Peyer's patch (tissue), 4 donors: ENCODE data around the gene RPL27A.

Experiments
- CTCF ChIP-seq, 6 experiments: fragments of 450-650 bp in 4 of 6; fragments of 200-600 bp in 2 of 6; sonication (generic) in 1 of 6; IDR thresholded peaks; one replicate each; pipeline ENCODE4 v1.5.1; 2017 to 2019; ENCODE audit warnings: antibody characterized with exemption in 6 of 6, mild to moderate bottlenecking in 3 of 6, moderate library complexity in 1 of 6
- POLR2A ChIP-seq, 2 donors: fragments of 450-650 bp; IDR thresholded peaks; one replicate each; pipeline ENCODE4 v1.5.1; 2017; ENCODE audit warnings: antibody characterized with exemption in 2 of 2, mild to moderate bottlenecking in 2 of 2, moderate library complexity in 2 of 2

- TF ChIP-seq CTCF (IDR thresholded peaks at IDR 0.05) (no peak), POLR2A (IDR thresholded peaks at IDR 0.05) (no peak)
Observed at GRCh38 chr11:8717544-8717875, 34.9 kb downstream of the RPL27A start.
